ENCODE measurements around the gene BFSP2. TPM values are rescaled to one million over a fixed set of nuclear protein-coding genes. Genes with fewer than 3 reads are reported as not detected.

Gene BFSP2
- total and polyA plus RNA-seq, 2 of the 13 experiments (the other 11 are each of a cell fraction or from before 2014, with no cell fraction given), result not detected

DNA sequence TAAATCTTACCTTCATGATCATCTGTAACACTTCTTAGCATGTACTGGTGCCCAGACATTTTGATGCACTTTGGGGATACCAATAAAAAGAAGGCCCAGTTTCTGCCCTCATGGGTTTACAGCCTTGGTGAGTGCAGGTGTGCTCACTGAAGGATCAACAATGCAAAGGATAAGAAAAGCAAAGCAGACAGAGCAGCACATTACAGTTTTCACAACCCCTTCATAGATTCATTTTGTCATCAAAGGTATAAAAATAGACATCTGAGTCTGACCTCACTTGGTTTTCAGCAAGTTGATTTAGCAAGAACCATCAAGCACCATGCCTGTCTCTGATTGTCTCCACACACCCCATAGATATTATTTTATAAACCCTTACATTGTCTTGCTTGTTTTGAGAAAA is 77.6 kb downstream of the BFSP2 start:
- ChIA-PET CTCF (ENCODE audit: low intra/inter-chr PET ratio, low total read pairs) (no interaction called here), POLR2A (no interaction called here)
- H3K36me3 ChIP-seq (replicated peaks in 1 of 2; ENCODE audit: control insufficient read depth in 1 of 2, insufficient read depth in 2 of 2, low read length in 2 of 2), result no peaks in the 10 kb centered on the region
- TF ChIP-seq ZNF274 (CRISPR knock-in tag; IDR thresholded peaks at IDR 0.05) (no peak), ARNT (IDR thresholded peaks at IDR 0.05) (no peak), ZNF737 (CRISPR knock-in tag; IDR thresholded peaks at IDR 0.05; ENCODE audit: borderline replicate concordance) (no peak), ZBTB7A (CRISPR knock-in tag; IDR thresholded peaks at IDR 0.05) (no peak), PHF20 (CRISPR knock-in tag; IDR thresholded peaks at IDR 0.05) (no peak), FOXJ3 (CRISPR knock-in tag; IDR thresholded peaks at IDR 0.05; ENCODE audit: borderline replicate concordance) (no peak), BHLHE40 (IDR thresholded peaks at IDR 0.05; ENCODE audit: low read length) (no peak), SP4 (CRISPR knock-in tag; IDR thresholded peaks at IDR 0.05) (no peak), TMF1 (CRISPR knock-in tag; IDR thresholded peaks at IDR 0.05; ENCODE audit: low read depth) (no peak)
- TF ChIP-seq, protein P1, sequence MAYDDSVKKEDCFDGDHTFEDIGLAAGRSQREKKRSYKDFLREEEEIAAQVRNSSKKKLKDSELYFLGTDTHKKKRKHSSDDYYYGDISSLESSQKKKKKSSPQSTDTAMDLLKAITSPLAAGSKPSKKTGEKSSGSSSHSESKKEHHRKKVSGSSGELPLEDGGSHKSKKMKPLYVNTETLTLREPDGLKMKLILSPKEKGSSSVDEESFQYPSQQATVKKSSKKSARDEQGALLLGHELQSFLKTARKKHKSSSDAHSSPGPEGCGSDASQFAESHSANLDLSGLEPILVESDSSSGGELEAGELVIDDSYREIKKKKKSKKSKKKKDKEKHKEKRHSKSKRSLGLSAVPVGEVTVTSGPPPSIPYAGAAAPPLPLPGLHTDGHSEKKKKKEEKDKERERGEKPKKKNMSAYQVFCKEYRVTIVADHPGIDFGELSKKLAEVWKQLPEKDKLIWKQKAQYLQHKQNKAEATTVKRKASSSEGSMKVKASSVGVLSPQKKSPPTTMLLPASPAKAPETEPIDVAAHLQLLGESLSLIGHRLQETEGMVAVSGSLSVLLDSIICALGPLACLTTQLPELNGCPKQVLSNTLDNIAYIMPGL (CRISPR knock-in tag; IDR thresholded peaks at IDR 0.05; ENCODE audit: borderline replicate concordance in 1 of 2, low read depth in 1 of 2), result no peak
- TF ChIP-seq, protein P2, sequence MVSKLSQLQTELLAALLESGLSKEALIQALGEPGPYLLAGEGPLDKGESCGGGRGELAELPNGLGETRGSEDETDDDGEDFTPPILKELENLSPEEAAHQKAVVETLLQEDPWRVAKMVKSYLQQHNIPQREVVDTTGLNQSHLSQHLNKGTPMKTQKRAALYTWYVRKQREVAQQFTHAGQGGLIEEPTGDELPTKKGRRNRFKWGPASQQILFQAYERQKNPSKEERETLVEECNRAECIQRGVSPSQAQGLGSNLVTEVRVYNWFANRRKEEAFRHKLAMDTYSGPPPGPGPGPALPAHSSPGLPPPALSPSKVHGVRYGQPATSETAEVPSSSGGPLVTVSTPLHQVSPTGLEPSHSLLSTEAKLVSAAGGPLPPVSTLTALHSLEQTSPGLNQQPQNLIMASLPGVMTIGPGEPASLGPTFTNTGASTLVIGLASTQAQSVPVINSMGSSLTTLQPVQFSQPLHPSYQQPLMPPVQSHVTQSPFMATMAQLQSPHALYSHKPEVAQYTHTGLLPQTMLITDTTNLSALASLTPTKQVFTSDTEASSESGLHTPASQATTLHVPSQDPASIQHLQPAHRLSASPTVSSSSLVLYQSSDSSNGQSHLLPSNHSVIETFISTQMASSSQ (IDR thresholded peaks at IDR 0.05; ENCODE audit: low read depth), result no peak
- TF ChIP-seq, protein P2 (CRISPR knock-in tag; IDR thresholded peaks at IDR 0.05; ENCODE audit: borderline replicate concordance), result no peak
- no peaks in the 10 kb centered on the region for H4K20me1 ChIP-seq (ENCODE audit: insufficient read depth, low read length)
- in situ Hi-C loops (cut with HindIII; ENCODE audit: extremely low pct_ligation_motif_present, low pct_unique_long_range_greater_than_20kb), result no loop called here
- no peak overlapping the region for H3K4me3 ChIP-seq (replicated peaks in 1 of 3; ENCODE audit: insufficient read depth in 1 of 3, low read depth in 2 of 3, low read length in 3 of 3)
- BruUV-seq (replicated peaks), result no TSS peak
- no peak overlapping the region for H3K9ac ChIP-seq (ENCODE audit: insufficient read depth, low read depth, low read length)
- DNase-seq (ENCODE audit: low spot score) (no peak), ATAC-seq (no peak), FAIRE-seq (no peak)
- peaks cover 23% of the 10 kb centered on the region for H3K4me1 ChIP-seq (ENCODE audit: insufficient read depth, low read length)
- H3K79me2 ChIP-seq (ENCODE audit: insufficient read depth, low read length), result no peaks in the 10 kb centered on the region
- no peaks in the 10 kb centered on the region for H3K9me3 ChIP-seq (ENCODE audit: low read length)
- H3K4me2 ChIP-seq (ENCODE audit: low read depth, low read length), result no peak overlapping the region
- intact Hi-C loops (cut with micrococcal nuclease; ENCODE audit: unreplicated experiment), result no loop called here
- no peaks in the 10 kb centered on the region; a peak in 2 of 5 replicates for H3K27me3 ChIP-seq (ENCODE audit: control insufficient read depth in 1 of 2, insufficient read depth in 2 of 2, low read length in 2 of 2)
- no peak overlapping the region for H2AFZ ChIP-seq (ENCODE audit: low read length)
- H3K27ac ChIP-seq (ENCODE audit: extremely low read length, insufficient read depth, low read length), result no peak overlapping the region
